Transverse colon (tissue), 4 donors: ENCODE measurements around the gene RBM44.
"Not testable (repeated sequence)": the region's sequence is repeated elsewhere in the genome, so short reads cannot be mapped to it uniquely, and the experiment has no call there.

Experiments
- POLR2A ChIP-seq: fragments of 450-650 bp; IDR thresholded peaks from one replicate; pipeline ENCODE4 v1.6.1; 2016; ENCODE audit warnings: antibody characterized with exemption, mild to moderate bottlenecking, moderate library complexity
- POLR2AphosphoS5 ChIP-seq, 3 donors: sonication (generic); formaldehyde crosslinking; IDR thresholded peaks; one replicate each; pipeline ENCODE4 v1.6.1; 2016; ENCODE audit warnings: antibody characterized with exemption in 3 of 3
- TF ChIP-seq, protein P1 (sequence below), 5 experiments: fragments of 200-600 bp in 3 of 5; fragments of 450-650 bp in 2 of 5; sonication (generic) in 3 of 5; IDR thresholded peaks; 1 replicate in 2 of 5; 2 replicates in 3 of 5; pipeline ENCODE4 v1.5.1; 2016 to 2017; ENCODE audit warnings: antibody characterized with exemption in 5 of 5, inconsistent platforms in 3 of 5, mild to moderate bottlenecking in 2 of 5, moderate library complexity in 1 of 5

DNA sequence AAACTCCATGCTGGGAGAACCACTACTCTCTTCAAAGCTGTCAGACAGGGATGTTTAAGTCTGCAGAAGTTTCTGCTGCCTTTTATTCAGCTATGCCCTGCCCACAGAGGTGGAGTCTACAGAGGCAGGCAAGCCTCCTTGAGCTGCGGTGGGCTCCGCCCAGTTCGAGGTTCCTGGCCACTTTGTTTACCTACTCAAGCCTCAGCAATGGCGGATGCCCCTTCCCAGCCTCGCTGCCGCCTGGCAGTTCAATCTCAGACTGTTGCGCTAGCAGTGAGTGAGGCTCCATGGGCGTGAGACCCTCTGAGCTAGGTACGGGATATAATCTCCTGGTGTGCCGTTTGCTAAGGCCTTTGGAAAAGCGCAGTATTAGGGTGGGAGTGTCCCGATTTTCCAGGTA lies 50.4 kb downstream of the RBM44 start:
- TF ChIP-seq, protein P1, sequence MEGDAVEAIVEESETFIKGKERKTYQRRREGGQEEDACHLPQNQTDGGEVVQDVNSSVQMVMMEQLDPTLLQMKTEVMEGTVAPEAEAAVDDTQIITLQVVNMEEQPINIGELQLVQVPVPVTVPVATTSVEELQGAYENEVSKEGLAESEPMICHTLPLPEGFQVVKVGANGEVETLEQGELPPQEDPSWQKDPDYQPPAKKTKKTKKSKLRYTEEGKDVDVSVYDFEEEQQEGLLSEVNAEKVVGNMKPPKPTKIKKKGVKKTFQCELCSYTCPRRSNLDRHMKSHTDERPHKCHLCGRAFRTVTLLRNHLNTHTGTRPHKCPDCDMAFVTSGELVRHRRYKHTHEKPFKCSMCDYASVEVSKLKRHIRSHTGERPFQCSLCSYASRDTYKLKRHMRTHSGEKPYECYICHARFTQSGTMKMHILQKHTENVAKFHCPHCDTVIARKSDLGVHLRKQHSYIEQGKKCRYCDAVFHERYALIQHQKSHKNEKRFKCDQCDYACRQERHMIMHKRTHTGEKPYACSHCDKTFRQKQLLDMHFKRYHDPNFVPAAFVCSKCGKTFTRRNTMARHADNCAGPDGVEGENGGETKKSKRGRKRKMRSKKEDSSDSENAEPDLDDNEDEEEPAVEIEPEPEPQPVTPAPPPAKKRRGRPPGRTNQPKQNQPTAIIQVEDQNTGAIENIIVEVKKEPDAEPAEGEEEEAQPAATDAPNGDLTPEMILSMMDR (IDR thresholded peaks at IDR 0.05), result not testable (repeated sequence)
- not testable (repeated sequence) for TF ChIP-seq POLR2A; POLR2AphosphoS5 (IDR thresholded peaks at IDR 0.05)
